NCI-H128 (cell line): ENCODE data around the gene PPP1R14D.

Experiments
- DNase-seq: peaks from one replicate; lab custom pipeline; 2025; ENCODE audit not compliant: unreplicated experiment; lab: John Stamatoyannopoulos, UW

The PPP1R14D gene

DNA sequence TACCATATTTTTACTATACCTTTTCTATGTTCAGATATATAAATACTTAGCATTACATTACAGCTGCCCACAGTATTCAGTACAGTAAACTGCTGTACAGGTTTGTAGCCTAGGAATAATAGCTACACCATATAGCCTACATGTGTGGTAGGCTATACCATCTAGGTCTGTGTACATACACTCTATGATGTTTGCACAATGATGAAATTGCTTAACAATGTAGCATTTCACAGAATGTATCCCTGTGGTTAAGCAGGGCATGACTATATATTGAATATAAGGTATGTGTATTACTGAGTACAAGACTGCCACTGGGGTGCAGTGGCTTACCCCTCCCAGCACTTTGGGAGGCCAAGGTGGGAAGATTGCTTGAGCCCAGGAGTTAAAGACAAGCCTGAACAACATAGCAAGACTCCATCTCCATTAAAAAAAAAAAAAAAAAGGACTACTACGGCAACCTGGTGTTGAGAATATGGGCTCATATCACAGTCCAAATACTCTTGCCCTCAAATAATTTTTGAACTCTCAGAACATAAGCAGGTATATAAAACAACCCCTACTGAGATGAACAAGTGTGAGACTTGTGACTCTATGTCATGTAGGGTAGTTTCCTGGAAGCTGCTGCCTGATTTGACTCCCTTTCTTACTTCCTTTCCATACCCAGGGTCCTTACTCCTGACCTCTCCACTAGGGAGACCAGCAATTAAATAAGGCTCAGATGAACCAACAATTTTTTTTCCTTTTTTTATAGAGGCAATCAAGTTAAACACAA, 4.8 kb downstream of the PPP1R14D start:
- no peak for DNase-seq

DNA sequence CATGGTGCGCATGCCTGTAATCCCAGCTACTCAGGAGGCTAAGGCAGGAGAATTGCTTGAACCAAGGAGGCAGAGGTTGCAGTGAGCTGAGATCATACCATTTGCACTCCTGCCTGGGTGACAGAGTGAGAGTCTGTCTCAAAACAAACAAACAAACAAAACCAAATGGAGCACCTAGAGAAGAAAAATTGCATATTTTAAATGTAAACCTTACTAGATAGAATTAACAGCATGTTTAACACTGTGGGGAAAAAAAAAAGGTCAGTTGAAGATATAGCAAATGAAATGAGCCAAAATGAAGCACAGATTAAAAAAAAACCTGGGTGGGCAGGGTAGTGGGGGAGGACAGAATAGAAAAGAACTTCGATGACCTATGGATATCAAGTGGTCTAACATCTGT, 7.3 kb downstream of the PPP1R14D start:
- no peak for DNase-seq

DNA sequence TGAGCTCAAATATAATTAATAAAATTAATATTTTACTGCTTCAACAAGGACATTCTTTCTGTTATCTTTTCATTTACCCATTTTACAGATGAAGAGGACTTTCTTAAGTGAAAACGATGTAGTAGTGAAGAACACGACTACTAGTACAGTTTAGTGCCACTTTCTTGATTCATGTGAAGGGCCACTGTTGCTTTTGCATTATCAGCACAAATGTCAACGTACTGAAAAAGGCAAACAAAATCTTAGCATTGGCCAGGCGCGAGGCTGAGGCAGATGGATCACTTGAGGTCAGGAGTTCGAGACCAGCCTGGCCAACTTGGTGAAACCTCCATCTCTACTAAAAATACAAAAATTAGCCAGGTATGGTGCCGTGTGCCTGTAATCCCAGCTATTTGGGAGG, 9.5 kb downstream of the PPP1R14D start:
- no peak for DNase-seq

- no peak for DNase-seq
Observed at GRCh38 chr15:40815042-40815698, 13.3 kb downstream of the PPP1R14D start.

GRCh38 chr15:40812721-40813425, 15.6 kb downstream of the PPP1R14D start:
- DNase-seq: no peak

- DNase-seq: no peak
Observed at GRCh38 chr15:40808861-40809450, 19.6 kb downstream of the PPP1R14D start.

- no peak for DNase-seq
Observed at GRCh38 chr15:40807888-40808461, 20.5 kb downstream of the PPP1R14D start.

DNA sequence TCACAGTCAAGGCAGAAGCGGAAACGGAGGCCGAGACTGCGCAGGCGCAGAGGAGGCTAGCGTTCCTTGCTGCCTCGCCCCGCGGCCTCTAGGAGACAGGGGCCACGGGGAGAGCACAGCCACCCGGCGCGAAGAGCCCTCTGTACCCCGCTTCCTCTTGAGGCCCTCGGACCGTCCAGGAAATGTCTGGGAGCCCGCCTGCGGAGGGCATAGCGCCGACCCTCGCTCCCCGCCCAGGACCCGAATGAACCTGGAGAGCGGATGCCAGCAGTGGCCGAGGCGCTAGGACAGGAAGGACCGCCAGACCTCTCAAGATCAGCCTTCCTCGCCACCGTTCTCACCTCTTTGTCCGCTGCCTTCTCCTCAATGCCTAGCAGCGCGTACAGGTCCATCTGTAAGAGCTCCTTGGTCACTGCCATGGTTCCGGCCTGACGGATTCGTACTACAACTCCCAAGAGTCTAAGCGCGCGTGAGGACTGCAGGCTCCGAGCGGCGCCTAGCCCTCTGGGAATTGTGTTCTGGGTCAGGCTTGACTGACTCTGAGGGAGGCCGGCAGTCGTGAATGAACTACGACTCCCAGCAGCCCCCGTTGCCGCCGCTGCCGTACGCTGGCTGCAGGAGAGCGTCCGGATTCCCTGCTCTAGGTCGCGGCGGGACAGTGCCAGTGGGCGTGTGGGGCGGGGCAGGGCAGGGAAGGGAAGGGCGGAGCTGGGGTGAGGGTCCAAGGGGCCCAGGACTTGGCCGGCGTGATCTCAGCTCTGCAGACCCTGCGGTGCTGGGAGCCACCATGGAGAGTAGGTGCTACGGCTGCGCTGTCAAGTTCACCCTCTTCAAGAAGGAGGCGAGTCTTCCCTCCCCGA, 21.2 kb downstream of the PPP1R14D start, which contains the start of the genes DNAJC17 and ZFYVE19:
DNAJC17 (minus strand) TSS at position 446 of the 860 bp plus-strand sequence; CDS start at position 419, 27 bp downstream.
ZFYVE19 (plus strand) TSS at position 62 of the 860 bp plus-strand sequence; CDS start at position 563, 501 bp downstream.
- DNase-seq: peak; percentile 94

DNA sequence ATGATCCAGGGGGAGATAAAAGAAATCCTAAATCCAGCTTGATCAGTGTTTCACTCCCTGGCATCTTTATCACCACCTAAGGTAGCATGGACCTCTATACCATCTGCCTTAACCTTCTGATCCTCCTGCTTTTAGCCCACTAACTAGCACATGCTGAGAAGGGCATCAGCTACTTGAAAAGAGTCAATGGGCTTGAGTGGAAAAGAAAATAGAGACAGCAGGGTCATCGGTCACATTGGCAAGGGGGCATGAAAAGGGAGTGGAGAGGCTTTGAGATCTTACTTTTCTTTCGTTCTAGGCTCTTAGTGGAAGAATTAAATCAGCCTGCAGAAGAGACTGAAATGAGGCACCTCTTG, 21.9 kb downstream of the PPP1R14D start:
- no peak for DNase-seq

DNA sequence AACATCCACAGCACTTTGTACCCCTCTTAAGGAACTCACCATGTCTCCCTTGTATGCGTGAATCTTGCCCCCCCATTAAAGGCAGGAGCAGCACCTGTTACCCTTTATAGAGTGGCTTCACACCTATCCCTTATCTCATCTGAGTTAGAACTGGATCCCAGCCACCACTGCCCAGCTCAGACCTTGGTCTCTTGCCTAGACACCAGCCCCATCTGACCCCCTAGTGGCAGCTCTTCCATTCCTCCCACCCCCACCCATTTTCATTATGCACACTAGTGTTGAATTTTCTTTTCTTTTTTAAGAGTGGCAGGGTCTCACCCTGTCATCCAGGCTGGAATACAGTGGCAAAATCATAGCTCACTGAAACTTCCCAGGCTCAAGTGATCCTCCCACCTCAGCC, 24.8 kb downstream of the PPP1R14D start:
- no peak for DNase-seq

DNA sequence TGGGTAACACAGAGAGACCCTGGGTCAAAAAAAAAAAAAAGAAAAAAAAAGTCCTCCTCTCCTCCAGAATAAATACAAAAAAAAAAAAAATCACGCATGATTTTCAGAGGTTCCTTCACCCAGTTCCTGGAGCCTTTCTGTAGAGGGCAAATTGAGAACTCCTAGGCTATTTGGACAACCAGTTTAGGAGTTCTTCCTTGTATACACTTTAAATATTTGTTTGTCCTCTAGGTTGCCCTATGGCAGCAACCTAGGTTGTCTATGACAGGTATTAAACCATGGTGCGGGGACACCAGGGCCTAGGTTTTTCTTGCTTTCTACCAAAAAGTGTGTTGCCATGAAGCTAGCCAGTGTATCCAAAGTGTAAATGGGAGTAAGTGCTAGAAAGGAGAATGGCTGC, 25.4 kb downstream of the PPP1R14D start:
- no peak for DNase-seq

DNA sequence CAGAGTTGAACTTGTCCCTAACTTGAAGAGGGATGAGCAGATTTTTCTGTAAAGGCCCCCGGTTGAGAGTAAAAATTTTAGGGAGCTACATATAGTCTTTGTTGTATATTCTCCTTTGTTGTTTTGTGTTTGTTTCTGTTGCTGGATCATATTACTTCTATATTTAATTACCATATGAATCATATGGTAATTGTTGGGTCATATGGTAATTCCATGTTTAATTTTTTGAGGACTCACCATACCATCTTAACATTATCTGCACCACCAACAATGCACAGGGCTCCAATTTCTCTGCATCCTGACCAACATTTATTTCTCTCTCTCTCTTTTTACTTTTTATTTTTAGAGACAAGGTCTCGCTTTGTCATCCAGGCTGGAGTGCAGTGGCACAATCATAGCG, 29.0 kb downstream of the PPP1R14D start:
- no peak for DNase-seq

- no peak for DNase-seq
Observed at GRCh38 chr15:40796512-40796911, 32.0 kb downstream of the PPP1R14D start.

GRCh38 chr15:40796041-40796440, 32.5 kb downstream of the PPP1R14D start:
- DNase-seq: no peak

DNA sequence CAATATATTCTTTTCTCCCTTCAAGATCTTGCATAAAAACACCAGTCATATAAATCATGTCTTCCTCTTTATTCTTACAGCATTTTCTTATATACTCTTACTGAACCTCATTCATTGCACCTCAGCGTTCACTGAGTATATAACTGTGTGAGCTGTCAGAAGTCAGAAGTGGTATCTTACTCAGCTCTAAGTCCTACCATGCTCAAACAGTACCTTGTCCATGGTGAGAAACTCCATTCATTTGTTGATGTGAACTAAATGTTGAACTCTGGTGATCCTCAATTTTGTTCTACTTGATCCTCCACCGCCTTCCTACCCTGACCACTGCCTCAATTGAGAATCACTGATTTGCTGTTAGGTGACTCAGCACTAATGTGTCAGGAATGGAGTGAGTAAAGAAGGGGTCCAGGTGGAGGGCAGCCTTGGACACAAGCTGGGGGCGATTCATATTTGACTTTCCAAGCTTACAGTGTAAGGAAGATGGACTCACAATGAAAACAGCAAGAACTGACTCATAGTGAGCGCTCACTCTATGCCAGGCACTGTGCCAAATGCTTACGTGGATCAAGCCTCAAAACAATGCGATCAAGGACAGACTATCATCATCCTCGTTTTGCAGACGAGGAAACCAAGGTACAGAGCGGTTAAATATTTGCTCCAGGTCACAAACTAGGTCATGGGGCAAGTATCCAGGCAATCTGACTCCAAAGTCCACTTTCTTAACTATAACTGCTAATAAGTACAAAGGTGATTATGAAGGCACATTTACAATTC, 35.1 kb downstream of the PPP1R14D start:
- DNase-seq: no peak

DNA sequence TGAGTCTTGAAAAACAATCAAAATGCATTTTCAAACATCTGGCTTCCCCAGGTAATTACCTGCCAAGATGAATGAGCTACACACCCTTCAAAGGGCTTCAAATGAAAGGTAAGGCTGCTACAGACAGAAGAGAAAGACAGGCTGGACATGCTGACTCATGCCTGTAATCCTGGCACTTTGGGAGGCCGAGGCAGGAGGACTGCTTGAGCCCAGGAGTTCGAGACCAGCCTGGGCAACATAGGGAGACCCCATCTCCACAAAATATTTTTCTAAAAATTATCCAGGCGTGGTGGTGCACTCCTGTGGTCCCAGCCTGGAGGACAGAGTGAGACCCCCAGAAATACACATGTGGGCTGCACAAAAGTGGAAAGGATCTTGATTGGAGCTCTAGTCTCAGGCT, 36.1 kb downstream of the PPP1R14D start:
- no peak for DNase-seq

- DNase-seq: no peak
Observed at GRCh38 chr15:40790718-40791117, 37.8 kb downstream of the PPP1R14D start.

DNA sequence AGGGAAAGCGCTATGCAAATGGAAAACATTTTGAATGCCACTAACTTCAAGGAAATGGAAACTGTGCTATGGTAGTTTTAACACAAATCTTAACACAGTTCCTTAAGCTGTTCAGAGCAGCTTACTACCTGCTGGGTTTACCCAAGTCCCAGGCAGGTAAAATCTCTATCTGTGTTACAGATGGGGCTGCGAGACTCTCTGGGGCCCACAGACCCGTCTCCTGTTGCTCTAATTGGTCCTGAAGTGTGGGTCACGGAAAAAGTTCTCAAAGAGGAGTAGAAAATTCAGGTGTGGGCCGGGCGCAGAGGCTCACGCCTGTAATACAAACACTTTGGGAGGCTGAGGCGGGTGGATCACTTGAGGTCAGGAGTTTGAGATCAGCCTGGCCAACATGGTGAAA, 38.5 kb downstream of the PPP1R14D start:
- DNase-seq: no peak

DNA sequence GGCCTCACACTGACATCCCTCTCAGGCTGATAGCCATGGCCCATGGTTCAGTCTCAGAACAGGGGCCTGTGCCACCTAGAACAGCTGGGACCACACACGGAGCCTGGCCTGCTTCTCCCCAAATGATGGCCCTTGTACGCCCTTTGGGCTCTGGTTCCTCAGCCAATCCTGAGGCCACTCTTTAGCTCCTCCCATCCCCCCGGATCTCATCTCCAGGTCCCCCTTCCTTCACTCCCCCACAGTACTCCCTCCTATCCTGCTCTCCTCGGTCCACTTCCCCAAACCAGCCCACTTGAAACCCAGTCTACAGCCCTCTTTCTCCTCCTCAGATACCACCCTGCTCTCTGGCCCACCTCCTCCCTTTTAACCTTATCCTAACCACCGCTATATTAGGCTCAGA, 39.4 kb downstream of the PPP1R14D start:
- DNase-seq: no peak
